ENCODE data around the gene PHLDB1. TPM values are rescaled to one million over a fixed set of nuclear protein-coding genes. Genes with fewer than 3 reads are reported as not detected.
A peak's percentile ranks its signal among the peaks of the same experiment; 100 is the strongest.

PHLDB1 gene
- total RNA-seq, 1 experiment from 2014 or later, result 122 TPM

GRCh38 chr11:118640332-118641154 lies 33.1 kb downstream of the PHLDB1 start:
- ChIA-PET POLR2A (ENCODE audit: unreplicated experiment) (interaction anchor here (0.8 kb wide), 1 partner anchor 641 kb away, joined by 4 read pairs; no protein-coding TSS in a partner anchor), CTCF (interaction anchor here (1.1 kb wide), 1 partner anchor 46 kb away, joined by 3 read pairs; no protein-coding TSS in a partner anchor)
- Histone ChIP-seq H3K4me1 (replicated peaks; ENCODE audit: insufficient read depth) (peaks cover 4% of the 10 kb centered on the region; the same call in 1 of the 2 replicates), H4K20me1 (ENCODE audit: insufficient read depth) (peaks cover 4% of the 10 kb centered on the region; the same call in 1 of the 2 replicates), H3K36me3 (ENCODE audit: low read depth) (peaks cover 10% of the 10 kb centered on the region; the same call in 1 of the 2 replicates), H3K9me2 (ENCODE audit: insufficient read depth) (no peaks in the 10 kb centered on the region), H3K27me3 (ENCODE audit: insufficient read depth, low read depth) (no peaks in the 10 kb centered on the region), H3K79me2 (ENCODE audit: low read depth) (no peaks in the 10 kb centered on the region), H3K4me2 (no peak overlapping the region), H3F3A (ENCODE audit: insufficient read depth, low read depth) (no peaks in the 10 kb centered on the region; the same call in 1 of the 2 replicates), H2AFZ (no peak overlapping the region), H3K4me3 (no peak overlapping the region), H3K9me3 (ENCODE audit: insufficient read depth, low read depth) (no peaks in the 10 kb centered on the region), H3K27ac (no peak overlapping the region)
- intact Hi-C loops (cut with micrococcal nuclease; ENCODE audit: unreplicated experiment), result loop anchor here (5.0 kb wide), 1 partner anchor 33 kb away; the partner anchor contains the start of gene PHLDB1
- TF ChIP-seq CTCF (conservative IDR thresholded peaks at IDR 0.05) (peak; percentile 64), EZH2 (IDR thresholded peaks at IDR 0.05; ENCODE audit: low read depth) (no peak)
- DNase-seq, result no peak
- no TSS peak for BruUV-seq (replicated peaks)

- intact Hi-C loops (cut with micrococcal nuclease; ENCODE audit: unreplicated experiment), result loop anchor here (5.0 kb wide), 1 partner anchor 34 kb away; the partner anchor contains the start of gene PHLDB1
- BruUV-seq (replicated peaks), result no TSS peak
- ChIA-PET CTCF (interaction anchor here (0.6 to 0.7 kb wide), 2 partner anchors 80 to 312 kb away, joined by 4 read pairs; no protein-coding TSS in a partner anchor), POLR2A (ENCODE audit: unreplicated experiment) (no interaction called here)
- Histone ChIP-seq H4K20me1 (ENCODE audit: insufficient read depth) (peaks cover 4% of the 10 kb centered on the region; the same call in 1 of the 2 replicates), H3K27ac (no peak overlapping the region), H2AFZ (no peak overlapping the region), H3K4me1 (replicated peaks; ENCODE audit: insufficient read depth) (no peaks in the 10 kb centered on the region; the same call in 1 of the 2 replicates), H3K4me3 (no peak overlapping the region), H3K9me3 (ENCODE audit: insufficient read depth, low read depth) (no peaks in the 10 kb centered on the region), H3K9me2 (ENCODE audit: insufficient read depth) (no peaks in the 10 kb centered on the region), H3K27me3 (ENCODE audit: insufficient read depth, low read depth) (no peaks in the 10 kb centered on the region), H3F3A (ENCODE audit: insufficient read depth, low read depth) (no peaks in the 10 kb centered on the region; the same call in 1 of the 2 replicates), H3K79me2 (ENCODE audit: low read depth) (no peaks in the 10 kb centered on the region), H3K4me2 (no peak overlapping the region), H3K36me3 (ENCODE audit: low read depth) (peaks cover 10% of the 10 kb centered on the region; the same call in 1 of the 2 replicates)
- DNase-seq, result peak in 1 of 2 experiments; percentile 58
- no peak for TF ChIP-seq EZH2 (IDR thresholded peaks at IDR 0.05; ENCODE audit: low read depth)
- TF ChIP-seq CTCF (conservative IDR thresholded peaks at IDR 0.05), result no peak
Observed at GRCh38 chr11:118641397-118642019, 34.1 kb downstream of the PHLDB1 start.

Data from PC-9 (cell line).